GM21360 (cell line): ENCODE measurements around the gene ZNF638.
"Not testable (repeated sequence)": the region's sequence is repeated elsewhere in the genome, so short reads cannot be mapped to it uniquely, and the experiment has no call there.

Experiments
- ATAC-seq: cut with Tn5 transposase; IDR thresholded peaks from one replicate; pipeline ENCODE4 v1.9.1; 2021; ENCODE audit warnings: mild to moderate bottlenecking, moderate library complexity; ENCODE audit not compliant: unreplicated experiment

ZNF638 gene, protein sequence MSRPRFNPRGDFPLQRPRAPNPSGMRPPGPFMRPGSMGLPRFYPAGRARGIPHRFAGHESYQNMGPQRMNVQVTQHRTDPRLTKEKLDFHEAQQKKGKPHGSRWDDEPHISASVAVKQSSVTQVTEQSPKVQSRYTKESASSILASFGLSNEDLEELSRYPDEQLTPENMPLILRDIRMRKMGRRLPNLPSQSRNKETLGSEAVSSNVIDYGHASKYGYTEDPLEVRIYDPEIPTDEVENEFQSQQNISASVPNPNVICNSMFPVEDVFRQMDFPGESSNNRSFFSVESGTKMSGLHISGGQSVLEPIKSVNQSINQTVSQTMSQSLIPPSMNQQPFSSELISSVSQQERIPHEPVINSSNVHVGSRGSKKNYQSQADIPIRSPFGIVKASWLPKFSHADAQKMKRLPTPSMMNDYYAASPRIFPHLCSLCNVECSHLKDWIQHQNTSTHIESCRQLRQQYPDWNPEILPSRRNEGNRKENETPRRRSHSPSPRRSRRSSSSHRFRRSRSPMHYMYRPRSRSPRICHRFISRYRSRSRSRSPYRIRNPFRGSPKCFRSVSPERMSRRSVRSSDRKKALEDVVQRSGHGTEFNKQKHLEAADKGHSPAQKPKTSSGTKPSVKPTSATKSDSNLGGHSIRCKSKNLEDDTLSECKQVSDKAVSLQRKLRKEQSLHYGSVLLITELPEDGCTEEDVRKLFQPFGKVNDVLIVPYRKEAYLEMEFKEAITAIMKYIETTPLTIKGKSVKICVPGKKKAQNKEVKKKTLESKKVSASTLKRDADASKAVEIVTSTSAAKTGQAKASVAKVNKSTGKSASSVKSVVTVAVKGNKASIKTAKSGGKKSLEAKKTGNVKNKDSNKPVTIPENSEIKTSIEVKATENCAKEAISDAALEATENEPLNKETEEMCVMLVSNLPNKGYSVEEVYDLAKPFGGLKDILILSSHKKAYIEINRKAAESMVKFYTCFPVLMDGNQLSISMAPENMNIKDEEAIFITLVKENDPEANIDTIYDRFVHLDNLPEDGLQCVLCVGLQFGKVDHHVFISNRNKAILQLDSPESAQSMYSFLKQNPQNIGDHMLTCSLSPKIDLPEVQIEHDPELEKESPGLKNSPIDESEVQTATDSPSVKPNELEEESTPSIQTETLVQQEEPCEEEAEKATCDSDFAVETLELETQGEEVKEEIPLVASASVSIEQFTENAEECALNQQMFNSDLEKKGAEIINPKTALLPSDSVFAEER (N-terminal part only)

DNA sequence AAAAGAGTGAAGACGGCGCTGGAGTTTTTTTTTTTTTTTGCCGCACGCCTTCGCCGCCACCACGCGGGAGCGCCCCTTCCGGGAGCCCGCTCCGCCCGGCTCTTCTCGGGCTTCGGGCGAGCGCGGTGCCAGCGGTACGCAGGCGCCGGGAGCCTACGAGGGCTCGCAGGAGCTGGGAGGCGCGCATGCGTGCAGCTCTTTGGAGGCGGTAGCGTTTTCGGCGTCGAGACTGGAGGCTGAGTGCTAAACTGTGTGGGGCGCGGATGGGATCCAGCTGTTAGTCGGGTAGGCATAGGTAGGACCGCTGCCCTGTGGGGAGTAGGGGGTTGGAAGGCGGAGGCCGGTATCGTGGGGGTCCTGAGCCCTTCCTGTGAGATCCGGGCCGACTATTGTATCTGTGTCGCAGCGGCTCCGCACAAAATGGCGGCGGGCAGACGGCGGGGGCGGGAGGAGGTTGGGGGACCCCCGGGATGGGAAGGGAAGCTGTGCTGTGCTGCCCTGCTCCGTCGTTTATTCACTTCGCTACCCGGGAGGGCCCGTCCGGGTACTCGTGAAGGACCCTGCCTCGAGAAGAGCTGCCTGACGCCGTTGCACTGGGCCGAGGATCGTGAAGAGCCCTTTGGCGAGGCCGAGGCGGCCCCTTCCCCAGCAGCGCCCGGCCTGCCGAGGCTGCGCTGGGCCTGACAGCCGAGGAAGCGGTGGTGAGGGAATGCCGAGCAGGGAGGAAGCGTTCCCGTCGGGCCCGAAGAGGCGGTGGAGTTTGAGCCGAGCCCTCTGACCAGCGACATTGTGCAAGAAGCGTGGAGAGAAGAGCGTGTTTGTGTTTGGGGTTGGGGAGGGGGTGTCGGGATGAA is at the start of gene ZNF638:
ZNF638 (plus strand) TSS at position 202 of the 854 bp plus-strand sequence. CDS start 17,173 bp downstream, outside the sequence.
- peak; percentile 95 for ATAC-seq

DNA sequence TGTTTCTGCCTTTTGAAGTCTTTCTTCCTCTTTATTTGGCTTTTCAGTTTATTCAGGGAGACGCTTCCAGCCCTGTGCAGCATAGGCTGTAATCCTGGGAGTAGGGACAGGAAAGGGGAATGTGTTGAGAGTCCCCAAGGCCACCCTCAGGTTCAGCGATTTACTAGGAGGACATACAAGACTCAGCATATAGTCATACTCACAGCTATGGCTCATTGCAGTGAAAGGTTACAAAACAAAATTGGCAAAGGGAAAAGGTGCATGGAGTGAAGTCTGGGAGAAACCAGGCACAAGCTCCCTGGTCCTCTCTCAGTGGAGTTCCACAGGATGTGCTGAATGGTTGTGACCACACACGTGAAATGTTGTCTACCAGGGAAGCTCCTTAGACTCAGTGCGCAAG is 49.6 kb upstream of the ZNF638 start:
- ATAC-seq = no peak

DNA sequence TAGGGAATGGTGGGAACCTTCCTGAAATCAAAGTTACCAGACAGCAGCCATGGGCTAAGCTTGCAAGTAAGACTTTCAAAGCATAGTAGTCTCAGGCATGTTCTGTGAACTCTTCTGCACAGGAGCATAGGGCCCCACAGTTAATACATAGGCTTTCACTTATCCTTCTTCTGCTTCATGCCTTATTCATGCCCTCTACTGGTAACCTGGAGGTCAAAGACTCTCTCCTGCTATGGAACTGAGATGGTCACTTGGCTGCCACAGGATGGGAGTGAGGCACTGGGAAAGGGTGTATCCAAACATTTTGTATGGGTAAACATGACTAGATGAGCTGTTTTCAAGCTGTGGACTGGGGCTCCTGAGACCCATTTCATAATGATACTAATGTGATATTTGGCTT is 49.1 kb upstream of the ZNF638 start:
- ATAC-seq = no peak

DNA sequence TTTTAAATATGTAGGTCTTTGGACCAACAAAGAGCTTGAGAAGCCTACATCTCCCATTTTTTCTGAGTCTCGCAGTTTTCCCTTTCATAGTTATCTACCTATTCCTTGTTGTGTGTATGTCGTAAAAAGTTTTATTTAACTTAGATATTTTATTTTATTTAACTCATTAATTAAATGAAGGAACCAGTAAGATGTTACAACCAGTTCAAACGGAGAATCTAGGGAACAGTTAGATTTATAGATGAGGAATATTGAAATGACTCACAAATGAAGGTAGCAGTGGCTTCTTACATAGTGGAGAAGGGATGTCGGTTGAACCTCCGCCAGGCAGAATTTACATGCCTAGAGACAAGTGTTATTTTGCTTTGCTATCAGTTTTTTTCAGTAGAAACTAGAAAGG is 48.5 kb upstream of the ZNF638 start:
- no peak for ATAC-seq

DNA sequence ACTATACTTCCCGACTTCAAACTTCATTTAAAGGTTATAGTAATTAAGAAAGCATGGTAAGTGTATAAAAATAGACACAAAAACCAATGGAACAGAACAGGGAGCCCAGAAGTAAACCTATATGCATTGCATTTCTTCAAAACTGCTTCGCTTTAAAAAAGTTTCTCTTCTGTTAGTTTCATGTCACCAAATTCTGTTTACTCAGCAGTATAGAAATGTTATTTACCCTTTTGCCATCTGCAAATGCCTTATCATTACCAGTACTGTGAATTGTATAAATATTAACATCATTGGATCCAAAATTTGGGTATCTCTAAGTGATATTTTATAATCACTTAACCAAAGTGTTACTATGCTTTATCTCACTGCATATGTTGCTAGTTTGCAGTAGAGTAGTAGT is 45.9 kb upstream of the ZNF638 start:
- no peak for ATAC-seq

DNA sequence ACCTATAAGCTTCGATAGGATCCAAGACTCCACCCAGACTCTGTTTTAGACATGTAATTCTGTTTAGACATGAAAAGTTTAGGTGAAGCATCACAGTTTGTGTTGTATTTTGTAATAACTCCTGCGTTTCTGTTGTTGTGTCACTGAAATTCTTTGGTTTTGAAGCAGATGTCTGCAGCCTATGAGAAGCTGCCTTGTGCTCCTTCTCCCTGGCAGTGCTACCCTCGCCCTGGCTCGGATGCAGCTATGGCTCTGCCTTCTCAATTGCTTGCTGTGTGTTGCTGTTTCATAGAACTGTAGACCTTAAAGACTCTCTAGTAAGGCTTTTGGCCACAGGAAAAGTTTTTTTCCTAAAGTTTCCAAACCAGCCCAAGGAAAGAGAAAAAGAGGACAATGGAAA is 40.2 kb upstream of the ZNF638 start:
- no peak for ATAC-seq

DNA sequence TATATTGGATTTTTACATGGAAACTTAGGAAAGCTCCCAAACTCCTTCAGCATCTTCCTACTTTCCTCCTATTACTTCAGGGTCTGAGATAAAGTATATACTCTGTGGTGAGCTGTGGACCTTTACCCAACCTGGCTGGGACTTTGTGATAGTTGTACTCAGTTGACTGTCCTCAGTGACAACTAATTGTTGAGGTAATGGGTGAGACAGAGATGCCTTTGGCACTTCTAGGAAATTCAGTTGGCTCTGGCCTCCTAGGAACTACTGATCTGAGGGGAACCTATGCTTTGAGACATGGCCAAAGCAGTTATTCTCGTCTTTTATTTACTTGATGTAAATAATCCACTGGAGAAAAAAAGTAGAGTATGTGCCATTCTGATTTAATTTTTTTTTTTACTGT is 39.4 kb upstream of the ZNF638 start:
- no peak for ATAC-seq

DNA sequence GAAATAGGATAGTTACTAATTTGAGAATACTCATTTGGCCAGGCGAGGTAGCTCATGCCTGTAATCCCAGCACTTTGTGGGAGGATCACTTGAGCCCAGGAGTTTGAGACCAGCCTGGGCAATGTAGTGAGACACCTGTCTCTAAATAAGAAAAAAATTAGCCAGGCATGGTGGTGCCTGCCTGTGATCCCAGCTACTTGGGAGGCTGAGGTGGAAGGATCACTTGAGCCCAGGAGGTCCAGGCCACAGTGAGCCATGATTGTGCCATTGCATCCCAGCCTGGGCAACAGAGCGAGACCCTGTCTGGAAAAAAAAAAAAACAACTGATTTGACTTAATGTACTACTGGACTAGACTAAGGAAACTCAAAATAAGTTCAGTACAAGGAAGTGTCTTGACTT is 32.7 kb upstream of the ZNF638 start:
- ATAC-seq = no peak

DNA sequence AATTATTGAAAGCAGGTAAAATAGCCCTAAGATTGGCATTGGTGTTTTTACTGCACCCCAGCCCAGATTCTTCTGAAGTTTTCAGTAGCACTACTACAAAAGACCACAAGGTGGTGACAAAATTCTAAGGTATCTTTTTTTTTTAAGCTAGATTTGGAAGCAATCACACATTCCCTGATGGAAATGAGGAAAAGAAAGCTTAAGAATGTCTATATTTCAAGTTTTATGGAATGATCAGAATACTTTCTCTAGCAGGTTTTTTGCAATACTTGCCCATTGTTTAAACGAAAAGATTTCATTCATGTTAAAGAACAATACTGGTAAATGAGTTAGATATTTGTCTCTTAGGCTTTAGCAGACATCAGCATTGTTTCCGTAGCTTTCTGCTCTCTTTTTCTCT is 32.1 kb upstream of the ZNF638 start:
- no peak for ATAC-seq

DNA sequence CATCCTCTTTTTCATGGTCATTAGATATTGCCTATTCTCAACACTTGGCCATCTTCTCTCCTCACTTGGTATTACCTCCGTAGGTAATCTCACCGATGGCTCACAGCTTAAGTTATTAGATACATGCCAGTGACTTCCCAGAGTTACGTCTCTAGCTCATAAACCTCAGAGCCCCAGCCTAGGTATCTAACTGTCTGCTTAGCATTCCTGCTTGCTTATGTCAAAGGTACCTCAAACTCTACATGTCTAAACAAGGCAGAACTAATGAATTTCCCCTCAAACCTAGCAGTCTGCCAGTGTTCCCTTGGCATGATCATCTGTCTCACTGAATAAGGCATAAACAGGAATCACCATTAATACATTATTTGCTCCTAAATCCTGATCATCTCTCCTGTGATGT is 27.7 kb upstream of the ZNF638 start:
- ATAC-seq = no peak

DNA sequence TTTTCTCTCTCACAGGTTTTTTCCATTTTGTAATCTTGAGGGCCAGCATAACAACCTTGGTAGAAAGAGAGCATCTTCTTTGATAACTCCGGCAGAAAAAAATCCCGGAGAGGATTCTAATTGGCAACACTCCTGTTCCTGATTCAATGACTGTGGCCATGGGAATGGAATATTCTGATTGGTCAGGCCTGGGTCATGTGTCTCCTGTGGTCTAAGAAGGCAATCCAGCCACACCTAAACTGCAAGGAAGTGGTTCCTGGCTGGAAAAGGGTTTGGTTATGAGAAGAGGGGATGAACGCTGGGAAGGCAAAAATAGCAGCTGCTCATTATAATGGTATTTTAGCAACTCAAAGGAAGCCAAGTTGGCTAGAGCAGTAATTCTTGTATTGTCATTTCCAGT is 24.8 kb upstream of the ZNF638 start:
- no peak for ATAC-seq

DNA sequence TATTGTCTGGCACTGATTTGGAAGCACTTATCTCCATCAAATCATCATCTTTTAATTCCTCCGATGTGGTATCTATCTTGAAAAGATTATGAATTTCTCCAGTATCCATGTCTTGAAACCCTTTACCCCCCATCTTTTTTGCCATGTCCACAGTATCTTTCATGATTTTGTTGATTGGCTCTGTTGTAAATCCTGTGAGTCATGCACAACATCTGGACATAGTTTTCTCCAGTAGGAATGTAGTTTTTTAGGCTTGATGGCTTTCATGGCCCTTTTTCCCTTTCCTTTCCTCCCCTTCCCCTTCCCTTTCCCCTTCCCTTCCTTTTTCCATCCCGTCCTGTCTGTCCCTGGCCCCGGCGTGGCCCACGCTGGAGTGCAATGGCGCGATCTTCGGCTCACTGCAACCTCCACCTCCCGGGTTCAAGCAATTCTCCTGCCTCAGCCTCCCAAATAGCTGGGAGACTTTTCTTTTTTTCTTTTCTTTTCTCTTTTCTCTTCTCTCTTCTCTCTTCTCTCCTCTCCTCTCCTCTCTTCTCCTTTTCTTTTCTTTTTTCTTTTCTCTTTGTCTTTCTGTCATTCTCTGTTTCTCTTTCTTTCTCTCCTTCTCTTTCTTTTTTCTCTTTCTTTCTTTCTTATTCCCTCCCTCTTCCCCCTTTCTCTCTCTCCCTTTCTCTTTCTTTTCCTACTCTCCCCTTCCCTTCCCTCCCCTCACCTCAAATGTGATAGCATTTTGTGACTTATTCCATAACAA is 18.4 kb upstream of the ZNF638 start:
- ATAC-seq = no peak

DNA sequence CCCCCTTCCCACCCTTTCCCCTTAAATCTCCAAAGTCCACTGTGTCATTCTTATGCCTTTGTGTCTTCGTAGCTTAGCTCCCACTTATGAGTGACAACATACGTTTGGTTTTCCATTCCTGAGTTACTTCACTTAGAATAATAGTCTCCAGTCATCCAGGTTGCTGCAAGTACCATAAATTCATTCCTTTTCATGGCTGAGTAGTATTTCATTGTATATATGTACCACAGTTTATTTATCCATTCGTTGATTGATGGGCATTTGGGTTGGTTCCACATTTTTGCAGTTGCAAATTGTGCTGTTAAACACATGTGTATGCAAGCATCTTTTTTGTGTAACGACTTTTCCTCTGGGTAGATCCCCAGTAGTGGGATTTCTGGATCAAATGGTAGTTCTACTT is 14.5 kb upstream of the ZNF638 start:
- ATAC-seq = no peak

DNA sequence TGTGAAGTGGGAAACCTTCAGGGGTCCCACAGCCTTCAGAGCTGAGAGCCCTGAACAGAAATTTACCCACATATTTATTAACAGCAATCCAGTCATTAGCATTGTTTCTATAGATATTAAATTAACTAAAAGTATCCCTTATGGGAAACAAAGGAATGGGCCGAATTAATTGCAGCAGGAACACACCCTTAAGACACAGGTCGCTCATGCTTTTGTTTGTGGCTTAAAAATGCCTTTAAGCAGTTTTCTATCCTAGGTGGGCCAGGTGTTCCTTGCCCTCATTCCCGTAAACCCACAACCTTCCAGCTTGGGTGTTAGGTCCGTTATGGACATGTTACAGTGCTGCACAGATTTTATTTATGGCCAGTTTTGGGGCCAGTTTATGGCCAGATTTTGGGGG is 13.7 kb upstream of the ZNF638 start:
- ATAC-seq = not testable (repeated sequence)

DNA sequence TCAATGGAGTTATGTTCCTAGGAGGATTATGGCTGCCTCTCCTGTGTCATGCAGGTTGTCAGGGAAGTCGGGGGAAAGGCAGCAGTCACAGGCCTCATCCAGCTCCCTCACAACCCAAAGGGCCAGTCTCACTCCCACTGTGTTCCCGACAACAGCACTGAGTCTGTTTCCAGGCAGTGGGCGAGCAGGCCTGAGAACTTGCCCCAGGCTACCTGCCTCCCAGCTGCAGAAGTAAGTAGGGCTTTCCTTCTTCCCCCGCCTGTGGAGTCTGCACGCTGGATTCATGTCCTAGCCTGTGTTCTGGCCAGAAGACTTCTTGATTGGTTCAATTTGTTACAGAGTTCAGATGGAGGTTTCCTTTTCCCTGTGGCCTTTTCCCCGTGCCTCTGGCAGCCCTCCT is 8.2 kb upstream of the ZNF638 start:
- ATAC-seq = no peak

DNA sequence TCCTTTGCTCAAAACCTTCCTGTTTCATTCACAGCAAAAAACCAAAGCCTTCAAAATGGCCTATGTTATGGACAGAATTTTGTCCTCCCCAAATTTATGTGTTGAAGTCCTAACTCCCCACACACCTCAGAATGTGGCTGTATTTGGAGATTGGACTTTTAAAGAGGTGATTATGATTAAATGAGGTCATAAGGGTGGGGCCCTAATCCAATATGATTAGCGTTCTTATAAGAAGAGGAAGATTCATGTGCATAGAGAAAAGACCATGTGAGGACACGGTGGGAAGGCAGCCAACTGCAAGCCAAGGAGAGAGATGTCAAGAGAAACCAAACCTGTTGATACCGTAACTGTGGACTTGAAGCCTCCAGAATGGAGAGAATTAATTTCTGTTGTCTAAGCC is 4.6 kb upstream of the ZNF638 start:
- ATAC-seq = no peak

DNA sequence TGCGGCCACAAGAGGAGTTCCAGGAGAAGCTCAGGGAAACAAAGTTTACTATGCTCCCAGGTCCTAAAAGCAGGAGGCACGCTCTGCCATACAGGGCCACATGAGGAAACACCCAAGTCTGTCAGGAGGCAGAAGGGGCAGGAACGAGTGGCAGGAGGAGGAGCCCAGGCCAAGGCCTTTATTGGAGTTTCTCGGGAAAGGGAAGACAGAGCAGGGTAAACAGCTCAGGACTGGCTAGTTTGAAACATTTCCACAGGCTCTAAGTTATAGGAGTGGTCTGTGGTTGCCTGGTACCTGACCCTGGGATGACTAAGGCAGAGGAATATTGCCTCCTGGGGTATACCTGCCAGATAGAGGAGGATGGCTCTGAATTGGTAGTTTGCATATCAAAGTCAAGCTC is 3.7 kb upstream of the ZNF638 start:
- ATAC-seq = no peak

DNA sequence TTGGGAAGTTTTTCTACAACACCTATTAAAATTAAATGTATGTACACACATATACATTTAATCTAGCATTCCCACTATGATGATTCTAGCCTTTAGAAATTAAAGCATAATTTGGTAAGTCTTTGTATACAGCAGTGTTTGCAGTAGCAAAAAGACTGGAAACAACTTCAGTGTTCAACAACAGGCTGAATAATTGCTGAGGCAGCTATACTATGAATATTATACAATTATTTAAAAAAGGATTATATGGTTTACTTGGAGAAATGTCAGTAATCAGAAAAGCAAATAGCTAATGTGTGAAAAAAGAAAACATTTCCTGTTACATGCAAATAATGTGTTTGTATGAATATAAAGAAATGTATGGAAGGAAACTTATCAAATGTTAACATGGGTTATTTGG is 1.4 kb upstream of the ZNF638 start:
- ATAC-seq = no peak

DNA sequence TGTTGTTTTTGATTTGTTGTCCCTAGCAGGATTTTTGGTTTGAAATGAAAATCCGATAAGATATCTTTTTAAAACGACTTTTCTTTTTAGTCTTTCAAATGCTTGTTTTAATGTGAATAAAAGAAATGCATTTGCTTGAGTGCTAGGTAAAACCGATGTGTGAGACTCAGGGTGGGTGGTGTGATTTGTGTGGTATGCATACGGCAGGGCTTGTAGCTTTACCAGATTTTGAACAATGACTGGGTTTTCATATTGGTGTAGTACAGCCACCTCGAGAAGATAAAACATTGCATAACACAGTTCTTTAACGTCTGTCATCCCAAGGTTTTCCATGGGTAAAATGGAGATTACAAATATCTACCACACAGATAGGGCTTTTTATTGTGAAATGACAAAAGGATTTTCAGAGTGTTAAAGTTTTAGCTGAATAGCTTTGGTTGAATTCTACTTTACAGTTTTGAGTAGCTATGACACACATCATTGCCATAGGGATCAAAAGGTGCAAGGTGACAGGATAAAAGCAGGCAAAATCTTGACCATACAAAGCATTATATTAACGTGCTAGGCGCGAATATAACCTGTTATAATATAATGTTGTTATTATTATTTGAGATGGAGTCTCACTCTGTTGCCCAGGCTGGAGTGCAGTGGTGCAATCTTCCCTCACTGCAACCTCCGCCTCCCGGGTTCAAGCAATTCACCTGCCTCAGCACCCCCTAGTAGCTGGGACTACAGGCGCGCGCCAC is 824 bp upstream of the ZNF638 start:
- no peak for ATAC-seq
